HG02852 (cell line): Measurements from ENCODE around the gene ZC3H13.
"Not testable (repeated sequence)": the region's sequence is repeated elsewhere in the genome, so short reads cannot be mapped to it uniquely, and the experiment has no call there.

ENCODE experiments used
- ATAC-seq: cut with Tn5 transposase; IDR thresholded peaks from one replicate; pipeline ENCODE4 v1.9.1; 2021; ENCODE audit warnings: mild to moderate bottlenecking, moderate library complexity; ENCODE audit not compliant: unreplicated experiment

ZC3H13 gene

DNA sequence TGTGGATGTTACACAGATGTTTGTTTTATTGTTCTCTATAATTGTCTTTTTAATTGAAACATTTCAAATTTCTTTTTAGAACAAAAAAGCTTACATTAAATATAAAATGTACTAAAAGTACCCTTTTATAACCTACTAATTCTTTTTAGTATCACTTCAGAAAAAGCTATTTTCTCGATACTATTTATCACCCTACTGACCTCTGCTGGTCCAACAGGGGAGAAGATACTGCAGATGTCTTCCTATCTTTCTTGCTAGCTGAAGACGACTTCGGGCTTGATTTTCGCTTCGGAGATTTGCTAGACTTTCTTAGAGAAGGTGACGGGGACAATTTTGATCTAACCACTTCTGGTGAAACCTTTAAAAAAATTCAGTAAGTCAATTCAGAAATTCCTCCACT lies 42.4 kb downstream of the ZC3H13 start:
- ATAC-seq, result no peak

DNA sequence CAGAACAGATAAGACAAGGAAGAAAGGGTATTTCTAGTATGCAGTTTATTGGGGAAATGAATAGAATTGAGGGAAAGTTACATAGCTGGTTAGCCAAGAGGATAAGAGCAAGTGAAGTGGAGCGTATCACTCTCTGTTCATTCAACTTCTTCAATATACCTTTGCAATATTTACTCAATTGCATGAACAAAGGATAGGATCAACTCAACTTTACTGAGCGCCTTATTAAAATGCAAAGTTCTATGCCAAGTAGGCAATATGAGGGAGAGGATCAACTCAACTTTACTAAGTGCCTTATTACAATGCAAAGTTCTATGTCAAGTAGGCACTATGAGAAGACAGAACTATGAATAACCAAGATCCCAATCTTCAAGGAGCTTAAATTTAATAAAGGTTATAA lies 43.9 kb downstream of the ZC3H13 start:
- ATAC-seq, result no peak

DNA sequence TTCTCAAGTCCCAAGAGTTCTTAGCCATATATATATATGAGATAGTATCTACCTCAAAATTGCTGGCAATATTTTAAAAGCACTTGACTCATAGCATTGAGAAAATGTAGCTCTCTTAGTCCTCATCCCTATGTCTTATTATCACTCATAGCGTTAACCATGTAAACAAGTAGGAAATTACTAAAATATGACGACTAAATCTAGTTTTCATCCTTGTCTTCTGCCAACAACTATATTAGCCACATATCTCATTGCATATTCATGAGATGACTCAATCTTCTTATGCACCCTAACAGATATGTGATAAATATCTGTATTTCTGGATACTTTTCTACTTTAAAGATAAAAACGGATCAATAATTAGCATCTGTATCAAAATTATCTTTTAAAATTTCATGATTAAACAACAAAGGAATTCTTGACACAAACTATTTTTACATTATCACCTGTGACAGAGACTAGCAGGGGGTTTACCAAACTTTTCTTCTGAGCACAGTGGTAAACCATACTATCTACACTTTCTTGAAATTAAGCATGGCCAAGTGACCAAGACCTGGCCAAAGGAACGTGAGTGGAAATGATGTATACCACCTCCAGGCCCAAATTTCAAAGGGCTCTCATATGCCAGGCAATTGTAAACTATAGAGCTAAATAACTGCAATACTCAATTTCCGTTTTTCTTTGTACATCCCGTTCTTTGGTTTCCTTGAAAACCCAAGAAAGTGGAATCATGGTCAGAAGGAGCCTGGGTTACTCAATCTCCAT lies 45.7 kb downstream of the ZC3H13 start:
- ATAC-seq, result no peak

DNA sequence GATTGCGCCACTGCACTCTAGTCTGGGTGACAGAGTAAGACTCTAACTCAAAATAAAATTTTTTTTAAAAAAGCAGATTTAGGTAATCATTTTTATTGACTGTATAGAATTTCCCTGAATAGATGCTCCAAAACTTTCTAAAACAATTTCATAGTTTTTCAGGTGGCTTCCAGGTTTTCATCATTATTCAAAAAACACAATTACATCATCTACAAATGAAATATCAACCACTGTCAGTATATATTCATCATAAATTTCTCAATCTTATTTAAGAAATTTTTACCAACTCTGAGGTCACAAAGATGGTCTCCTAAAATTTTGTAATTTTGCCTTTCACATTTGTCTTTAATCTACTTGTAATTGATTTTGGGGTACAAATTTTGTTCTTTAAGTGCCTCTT lies 48.1 kb downstream of the ZC3H13 start:
- ATAC-seq, result no peak

DNA sequence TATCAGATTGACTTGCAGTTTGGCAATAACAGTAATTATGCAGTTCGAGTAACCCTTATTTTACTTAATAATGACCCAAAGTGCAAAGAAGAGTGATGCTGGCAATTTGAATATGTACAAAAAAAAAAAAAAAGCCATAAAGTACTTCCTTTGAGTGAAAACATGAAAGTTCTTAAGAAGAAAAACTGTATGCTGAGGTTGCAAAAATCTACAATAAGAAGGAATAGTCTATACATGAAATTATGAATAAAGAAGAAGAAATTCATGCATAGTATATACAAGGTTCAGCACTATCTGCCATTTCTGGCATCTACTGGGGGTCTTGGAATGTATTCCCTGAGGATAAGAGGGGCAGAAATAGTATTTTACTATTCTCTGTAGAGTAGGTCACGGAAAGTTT lies 55.9 kb downstream of the ZC3H13 start:
- ATAC-seq, result no peak

DNA sequence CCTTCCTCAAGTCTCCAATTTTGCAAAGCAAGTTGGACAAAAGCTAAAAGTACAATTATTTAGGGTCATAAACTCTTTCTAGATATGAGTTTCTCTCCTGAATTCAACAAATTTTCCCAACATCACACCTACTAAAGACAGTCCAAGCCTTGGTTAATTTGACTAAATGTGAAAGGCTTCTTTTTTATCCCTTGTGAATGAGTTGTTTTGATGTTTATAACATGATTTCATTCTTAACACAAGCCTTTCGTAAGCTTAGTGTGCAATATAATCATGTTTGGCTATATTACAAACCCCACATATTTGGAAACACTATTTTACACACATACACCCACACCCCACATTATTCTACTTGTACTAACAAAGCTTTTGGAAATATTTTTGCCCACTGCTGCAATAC lies 57.3 kb downstream of the ZC3H13 start:
- no peak for ATAC-seq

DNA sequence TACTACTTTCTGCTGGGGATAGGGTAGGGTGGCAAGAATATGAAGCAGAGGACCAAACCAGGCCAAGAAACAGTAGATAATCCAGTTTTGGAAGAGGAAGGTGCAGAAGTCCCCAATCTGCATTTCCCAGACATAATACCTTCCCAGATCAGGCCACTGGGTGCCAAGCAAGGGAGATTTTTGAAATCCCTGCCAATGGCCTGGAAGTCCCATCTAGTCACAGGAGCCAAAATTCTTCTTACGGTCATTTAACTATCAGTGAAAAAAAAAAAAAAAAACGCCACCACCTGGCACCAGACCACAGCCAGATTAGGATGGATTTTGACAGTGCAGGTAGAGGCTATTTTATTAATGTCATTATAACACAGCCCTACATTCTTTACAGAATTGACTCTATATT lies 57.8 kb downstream of the ZC3H13 start:
- ATAC-seq, result no peak

DNA sequence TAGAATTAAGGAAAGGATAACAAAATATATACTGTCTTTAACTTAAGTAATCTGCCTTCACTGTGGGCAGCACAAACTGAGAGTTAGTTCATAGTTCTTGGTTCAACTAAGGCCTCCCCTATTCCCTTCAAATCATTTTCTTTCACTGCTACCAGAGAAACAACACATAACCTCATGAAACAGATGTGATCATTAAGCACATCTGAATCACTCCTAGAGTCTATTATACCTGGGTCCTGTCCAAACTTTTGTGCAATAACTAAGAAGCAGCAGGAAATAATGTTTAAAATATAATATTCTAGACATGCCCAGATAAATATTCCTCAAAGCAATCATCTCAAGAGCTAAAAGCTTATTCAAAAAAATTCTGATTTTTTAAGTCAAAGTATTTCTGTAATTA lies 62.9 kb downstream of the ZC3H13 start:
- no peak for ATAC-seq

DNA sequence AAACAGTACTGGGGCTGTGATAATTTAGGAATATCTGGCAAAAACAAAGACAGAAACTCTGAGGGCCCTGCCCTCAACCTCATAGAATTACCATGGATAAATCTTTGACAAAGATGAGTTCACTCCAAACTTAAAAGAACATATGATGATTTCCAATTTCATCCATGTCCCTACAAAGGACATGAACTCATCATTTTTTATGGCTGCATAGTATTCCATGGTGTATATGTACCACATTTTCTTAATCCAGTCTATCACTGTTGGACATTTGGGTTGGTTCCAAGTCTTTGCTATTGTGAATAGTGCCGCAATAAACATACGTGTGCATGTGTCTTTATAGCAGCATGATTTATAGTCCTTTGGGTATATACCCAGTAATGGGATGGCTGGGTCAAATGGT lies 71.4 kb downstream of the ZC3H13 start:
- ATAC-seq, result not testable (repeated sequence)

DNA sequence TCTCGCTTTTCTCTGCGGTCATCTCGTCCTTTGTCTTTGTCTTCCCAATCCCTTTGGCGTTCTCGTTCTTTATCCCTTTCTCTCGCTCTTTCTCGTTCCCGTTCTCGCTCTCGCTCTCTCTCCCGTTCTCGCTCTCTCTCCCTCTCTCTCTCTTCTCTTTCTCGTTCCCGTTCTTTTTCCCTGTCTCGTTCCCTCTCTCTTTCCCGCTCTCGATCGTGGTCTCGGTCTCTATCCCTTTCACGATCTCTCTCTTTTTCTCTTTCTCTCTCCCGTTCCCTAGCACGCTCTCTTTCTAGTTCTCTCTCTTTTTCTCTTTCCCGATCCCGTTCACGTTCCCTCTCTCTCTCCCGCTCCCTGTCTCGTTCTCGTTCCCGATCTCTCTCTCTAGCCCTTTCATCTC lies 77.2 kb downstream of the ZC3H13 start:
- no peak for ATAC-seq

DNA sequence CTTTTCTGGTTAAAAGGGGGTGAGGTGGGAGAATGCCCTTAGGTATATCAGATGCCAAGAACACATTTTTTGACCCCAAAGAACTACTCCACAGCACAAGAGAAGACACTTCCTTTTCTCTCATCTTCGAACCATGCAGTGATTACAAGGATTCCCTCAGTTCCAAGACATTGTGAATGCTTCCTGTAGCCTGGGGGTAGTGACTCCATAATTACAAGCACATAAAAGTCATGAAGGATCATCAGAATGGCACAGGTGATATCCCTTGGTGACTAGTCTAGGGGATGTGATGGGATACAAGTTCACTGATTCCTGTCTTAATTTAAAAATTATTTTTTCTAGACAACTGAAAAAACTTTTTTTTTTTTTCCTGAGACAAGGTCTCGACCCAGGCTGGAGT lies 78.0 kb downstream of the ZC3H13 start:
- ATAC-seq, result no peak

DNA sequence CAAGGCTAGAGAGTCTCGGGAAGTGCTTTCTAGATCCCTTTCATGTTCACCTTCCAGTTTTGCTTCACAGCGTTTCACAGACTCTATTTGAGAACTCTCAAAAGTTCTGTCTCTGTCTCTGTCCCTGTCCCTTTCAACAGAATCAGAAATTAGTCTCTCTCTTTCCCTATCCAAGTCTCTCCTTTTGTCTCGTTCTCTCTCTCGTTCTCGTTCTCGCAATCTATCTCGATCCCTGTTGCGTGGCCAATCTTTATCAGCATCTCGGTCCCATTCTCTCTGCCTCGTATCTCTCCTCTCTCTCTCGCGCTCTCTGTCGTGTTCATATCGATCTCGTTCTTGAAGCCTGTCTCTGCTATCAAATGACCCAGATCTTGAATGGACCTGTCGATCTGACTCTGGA lies 85.0 kb downstream of the ZC3H13 start:
- no peak for ATAC-seq

DNA sequence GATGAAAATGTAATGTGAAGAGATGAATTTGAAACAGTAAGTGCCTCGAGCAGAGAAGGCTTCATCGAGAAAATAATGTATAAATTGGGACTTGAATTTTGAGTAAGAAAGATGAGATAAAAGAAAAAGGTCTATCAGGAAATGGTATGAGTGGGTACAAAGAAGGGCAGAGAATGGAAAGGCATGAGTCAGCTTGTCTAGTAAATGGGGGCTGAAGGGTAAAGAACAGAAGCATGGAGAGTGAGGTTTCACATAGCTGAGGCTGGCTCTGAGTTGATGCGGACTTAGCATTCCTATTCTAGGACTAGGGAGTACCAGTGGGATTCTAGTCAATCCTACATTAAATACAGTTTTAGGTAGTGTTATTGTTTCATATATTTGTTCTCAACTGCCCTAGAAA lies 85.8 kb downstream of the ZC3H13 start:
- no peak for ATAC-seq

DNA sequence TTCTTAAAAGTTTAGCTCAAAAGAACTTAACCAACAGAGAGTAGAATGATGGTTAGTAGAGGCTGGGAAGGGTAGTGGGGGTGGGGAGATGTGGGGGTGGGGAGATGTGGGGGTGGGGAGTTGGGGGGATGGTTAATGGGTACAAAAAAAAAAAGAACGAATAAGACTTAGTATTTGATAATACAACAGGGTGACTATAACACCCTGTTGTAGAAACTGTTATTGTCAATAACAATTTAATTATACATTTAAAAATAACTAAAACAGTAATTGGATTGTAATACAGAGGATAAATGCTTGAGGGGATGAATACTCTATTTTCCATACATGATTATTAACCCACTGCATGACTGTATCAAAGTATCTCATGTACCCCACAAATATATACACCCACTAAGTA lies 91.1 kb downstream of the ZC3H13 start:
- no peak for ATAC-seq

DNA sequence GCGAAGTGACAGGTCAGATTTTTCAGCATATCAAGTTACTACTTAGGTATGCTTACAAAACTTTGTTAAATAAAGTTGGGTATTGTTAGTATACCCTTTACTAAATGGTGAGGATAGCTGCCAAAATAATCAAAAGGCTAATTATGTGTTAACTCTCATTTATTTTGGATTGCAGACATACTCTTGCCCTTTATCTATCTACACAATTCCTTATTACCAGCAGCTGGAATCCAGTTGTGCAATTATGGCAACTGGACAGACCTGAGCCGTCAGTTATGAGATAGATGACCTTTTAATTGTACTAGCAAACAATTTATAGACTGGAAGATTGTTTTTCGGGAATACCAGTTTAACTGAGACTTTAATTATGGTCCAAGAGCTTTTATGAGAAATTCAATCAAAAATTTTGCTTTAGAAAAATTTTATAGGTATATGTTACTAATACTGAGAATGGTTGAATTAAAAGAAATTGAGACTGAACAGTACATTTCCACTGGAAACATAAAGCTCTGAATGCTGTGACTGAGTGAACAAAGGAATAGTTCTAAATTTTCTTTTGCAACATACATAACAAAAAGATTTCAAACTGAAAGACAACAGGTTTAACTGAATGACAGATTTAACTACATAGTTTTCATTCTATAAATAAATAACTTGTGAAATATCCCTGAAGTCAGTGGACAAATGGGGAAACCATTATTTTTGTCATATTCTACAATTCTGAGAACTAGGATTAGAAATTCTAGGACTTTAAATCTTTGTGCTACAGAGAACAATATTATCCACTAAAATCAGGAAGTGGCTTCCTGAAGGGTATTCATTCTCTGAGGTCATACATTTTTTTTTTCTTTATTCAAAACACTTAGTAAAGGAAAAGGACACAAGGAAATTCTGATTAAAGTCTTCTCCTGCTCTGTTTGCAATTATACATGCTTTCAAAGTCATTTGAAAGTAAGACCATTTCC lies 97.4 kb downstream of the ZC3H13 start:
- ATAC-seq, result no peak

DNA sequence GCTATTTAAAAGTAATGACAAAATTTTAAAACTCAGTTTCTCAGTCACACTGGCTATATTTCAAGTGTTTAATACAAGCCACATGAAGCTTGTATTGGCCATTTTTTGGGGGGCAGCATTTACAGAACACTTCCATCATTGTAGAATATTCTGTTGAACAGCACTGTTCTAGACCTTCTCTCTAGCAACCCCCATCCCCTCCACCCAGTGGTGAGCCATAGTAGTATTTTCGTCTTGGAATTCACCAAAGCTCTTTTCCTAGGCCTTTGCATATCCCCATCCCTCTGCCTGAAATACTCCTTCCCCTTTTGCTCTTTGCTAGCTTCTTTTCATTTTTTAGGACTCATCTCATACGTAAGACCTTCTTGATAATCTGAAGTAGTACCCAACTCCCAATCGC lies 99.5 kb downstream of the ZC3H13 start:
- no peak for ATAC-seq

DNA sequence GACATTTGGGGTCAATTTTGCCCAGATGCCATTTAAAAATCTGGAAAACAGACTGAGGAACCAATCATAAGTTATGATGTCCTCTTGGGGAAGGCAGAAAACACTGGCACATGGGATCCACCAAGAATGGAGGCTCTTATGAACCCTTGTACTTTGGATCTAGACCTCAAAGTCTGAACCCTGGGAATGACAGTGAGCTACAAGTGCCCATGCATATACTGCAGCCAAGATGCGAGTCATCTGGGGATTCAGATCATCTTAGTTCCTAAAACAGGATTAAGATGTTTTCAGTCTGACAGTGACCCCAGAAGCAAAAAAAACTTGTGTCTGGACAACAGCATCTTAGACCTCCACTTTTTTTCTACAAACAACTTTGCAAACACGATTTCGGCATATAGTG lies 100.8 kb downstream of the ZC3H13 start:
- ATAC-seq, result no peak

DNA sequence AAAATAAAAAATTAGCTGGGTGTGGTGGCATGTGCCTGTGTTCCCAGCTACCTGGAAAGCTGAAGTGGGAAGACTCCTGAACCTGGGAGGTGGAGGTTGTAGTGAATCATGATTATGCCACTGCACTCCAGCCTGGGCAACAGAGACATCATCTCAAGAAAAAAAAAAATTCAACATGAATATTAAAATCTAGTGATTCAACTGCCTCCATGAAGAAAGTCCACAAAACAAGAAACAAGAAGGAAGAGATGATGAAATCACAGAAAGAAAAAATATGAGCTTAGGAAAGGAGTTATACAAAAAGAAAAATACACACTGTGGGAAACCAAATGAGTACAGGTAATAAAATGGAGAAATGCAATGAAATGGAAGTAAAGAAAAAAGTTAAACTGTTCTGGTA lies 101.4 kb downstream of the ZC3H13 start:
- no peak for ATAC-seq

DNA sequence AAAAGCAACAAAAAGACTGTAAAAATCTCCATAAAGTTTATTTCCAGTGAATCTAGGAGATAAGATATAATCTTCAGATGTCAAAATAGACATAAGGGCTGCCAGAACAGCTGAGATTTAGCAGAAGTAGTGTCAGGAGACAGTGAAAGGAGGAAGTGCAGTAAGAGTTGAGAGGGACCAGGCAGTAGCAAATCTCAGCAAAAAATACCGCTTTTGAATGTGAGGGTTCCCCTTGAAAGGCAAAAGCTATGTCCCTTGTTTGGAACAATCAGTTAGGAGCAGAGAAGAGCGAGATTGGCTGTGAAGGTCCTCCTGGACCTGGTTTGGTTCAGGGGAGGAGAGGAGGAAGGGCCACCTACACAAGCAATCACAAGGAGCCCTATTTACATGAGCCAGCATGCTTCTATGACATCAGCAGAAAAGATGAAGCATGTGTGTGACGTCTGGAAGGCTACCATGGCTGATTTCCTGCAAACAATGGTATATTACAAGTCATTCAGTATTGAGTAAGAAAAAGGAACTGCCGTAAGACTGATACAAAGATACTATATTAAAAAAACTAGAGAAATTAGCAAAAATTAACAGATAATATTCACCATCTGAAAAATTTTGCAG lies 102.1 kb downstream of the ZC3H13 start:
- ATAC-seq, result no peak

DNA sequence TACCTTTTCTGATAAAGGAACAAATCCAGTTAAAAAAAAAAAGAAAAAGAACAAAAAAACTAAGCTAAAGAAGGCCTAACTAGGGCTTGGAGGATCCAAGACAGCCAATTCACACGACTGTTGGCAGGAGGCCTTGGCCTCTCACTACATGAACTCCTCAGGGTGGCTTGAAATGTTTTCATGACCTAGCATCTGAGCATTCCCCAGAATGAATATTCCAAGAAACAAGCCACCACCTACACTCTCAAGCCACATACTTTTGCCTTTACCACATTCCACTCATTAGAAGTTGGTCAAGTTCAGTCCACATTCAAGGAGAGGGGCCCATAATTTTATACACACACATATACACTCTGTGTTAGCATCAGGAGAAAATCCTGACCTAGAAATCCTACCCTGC lies 103.4 kb downstream of the ZC3H13 start:
- no peak for ATAC-seq

DNA sequence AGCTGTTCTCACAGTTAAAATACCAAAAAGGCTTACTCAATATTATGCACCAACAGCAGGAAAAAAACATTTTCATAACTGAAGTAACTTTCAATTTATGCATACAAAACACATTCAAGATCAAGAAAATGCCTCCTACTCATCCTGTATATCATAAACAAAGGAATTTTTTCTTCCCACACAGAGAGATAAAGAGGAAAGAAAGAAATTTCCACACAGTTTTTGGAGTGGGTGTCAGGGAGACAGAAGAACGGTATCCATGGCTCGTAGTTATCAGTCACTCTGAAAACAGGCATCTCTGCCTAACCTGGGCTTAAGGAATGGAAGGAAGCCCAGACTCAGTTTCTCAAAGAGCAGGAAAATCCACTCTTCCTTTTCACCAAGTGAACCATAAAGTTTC lies 108.6 kb downstream of the ZC3H13 start:
- no peak for ATAC-seq

DNA sequence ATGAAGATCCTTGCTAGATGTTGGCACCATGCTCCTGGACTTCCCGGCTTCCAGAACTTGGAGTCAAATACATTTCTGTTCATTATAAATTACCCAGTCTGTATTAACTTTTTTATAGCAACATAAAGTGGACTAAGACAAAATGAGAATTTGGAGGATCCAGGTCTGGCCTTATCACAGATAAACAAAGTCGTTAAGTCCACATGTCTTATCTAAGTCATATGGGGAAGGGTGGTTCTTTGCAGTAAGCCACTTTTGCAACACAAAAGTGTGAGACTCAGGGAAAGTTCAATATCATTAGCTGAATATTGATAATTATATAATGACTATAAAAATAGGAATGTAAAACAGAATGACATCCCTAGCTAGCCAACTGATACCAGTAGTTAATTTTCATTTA lies 109.4 kb downstream of the ZC3H13 start:
- ATAC-seq, result no peak
